Left lung (tissue), 10 donors: Measurements from ENCODE around the gene SIRPA. TPM values are rescaled to one million over a fixed set of nuclear protein-coding genes. Genes with fewer than 3 reads are reported as not detected.

Experiments
- ATAC-seq: fragments of 200-7000 bp; cut with Tn5 transposase; one replicate; pipeline ENCODE4 v1.9.1; 2020; ENCODE audit warnings: moderate library complexity
- DNase-seq, 4 donors: peaks; one replicate each; pipeline ENCODE4 v3.0.0-alpha.2; 2013 to 2020
- H3K27ac ChIP-seq, 2 donors: fragments of 200-600 bp; sonication (generic) in 1 of 2; one replicate each; pipeline versions ENCODE4 v1.5.0 to v1.8.0; 2020 to 2021
- H3K27me3 ChIP-seq, 2 donors: fragments of 200-600 bp; sonication (generic) in 1 of 2; one replicate each; pipeline versions ENCODE4 v1.5.0 to v1.8.0; 2020 to 2021
- H3K36me3 ChIP-seq, 2 donors: fragments of 200-600 bp; sonication (generic) in 1 of 2; one replicate each; pipeline versions ENCODE4 v1.5.0 to v1.8.0; 2020 to 2021
- H3K4me1 ChIP-seq, 2 donors: fragments of 200-600 bp; one replicate each; pipeline ENCODE4 v1.8.0; 2021
- H3K4me3 ChIP-seq, 2 donors: fragments of 200-600 bp; sonication (generic) in 1 of 2; one replicate each; pipeline versions ENCODE4 v1.5.0 to v1.8.0; 2020 to 2021; ENCODE audit warnings: mild to moderate bottlenecking in 1 of 2
- H3K9me3 ChIP-seq, 2 donors: fragments of 200-600 bp; sonication (generic) in 1 of 2; one replicate each; pipeline versions ENCODE4 v1.5.0 to v1.8.0; 2020 to 2021
- CTCF ChIP-seq, 2 donors: fragments of 200-600 bp; sonication (generic) in 1 of 2; IDR thresholded peaks; one replicate each; pipeline versions ENCODE4 v1.5.0 to v1.8.0; 2021; ENCODE audit warnings: antibody characterized with exemption in 2 of 2
- intact Hi-C, 2 donors: fragments of 100-400 bp; cut with DNase I; formaldehyde crosslinking; loops; one replicate each; pipeline versions ENCODE4 v1.11.2 to v1.14.2; 2022
- polyA plus RNA-seq, 6 donors: library from polyadenylated mRNA; unstranded; fragments of 120-200 nt; gene quantifications; one replicate each; pipeline ENCODE4 v1.2.1, GENCODE V29; 2013; ENCODE audit not compliant: insufficient read length in 6 of 6
- total RNA-seq, 2 donors: library from RNA; stranded (reverse); fragmentation: NEBNext Ultra II Directional; extraction: Animal tissue kit (Norgen Biotek cat#: 25700); gene quantifications; one replicate each; pipeline ENCODE4 v1.2.1, GENCODE V29; 2021
- donor health status: DM: no; HTN: yes; CAD: no.
- donor health status: DM: no; HTN: no; CAD: no.

SIRPA gene
- total and polyA plus RNA-seq, 8 donors = 9.8 to 102 (median 12.4) TPM

GRCh38 chr20:1930165-1930564, 35.0 kb downstream of the SIRPA start:
- Histone ChIP-seq H3K36me3 (peaks cover 0 to 75% of the 10 kb centered on the region in 2 donors), H3K27me3 (peaks cover 0 to 68% of the 10 kb centered on the region in 2 donors), H3K4me1 (peaks cover 0 to 33% of the 10 kb centered on the region in 2 donors), H3K4me3 (no peak overlapping the region), H3K9me3 (no peaks in the 10 kb centered on the region), H3K27ac (no peak overlapping the region)
- intact Hi-C loops = no loop called here
- no peak for TF ChIP-seq CTCF (IDR thresholded peaks at IDR 0.05)
- no peak for DNase-seq
- ATAC-seq = no peak

- Histone ChIP-seq H3K9me3 (no peaks in the 10 kb centered on the region), H3K36me3 (peaks cover 0 to 74% of the 10 kb centered on the region in 2 donors), H3K4me1 (peaks cover 0 to 39% of the 10 kb centered on the region in 2 donors), H3K27me3 (peaks cover 0 to 75% of the 10 kb centered on the region in 2 donors), H3K27ac (no peak overlapping the region), H3K4me3 (no peak overlapping the region)
- intact Hi-C loops = no loop called here
- DNase-seq (no peak), ATAC-seq (no peak)
- no peak for TF ChIP-seq CTCF (IDR thresholded peaks at IDR 0.05)
Measured at GRCh38 chr20:1931830-1932229, 36.6 kb downstream of the SIRPA start.

GRCh38 chr20:1932971-1933370, 37.8 kb downstream of the SIRPA start:
- no peak for TF ChIP-seq CTCF (IDR thresholded peaks at IDR 0.05)
- H3K9me3 ChIP-seq = no peaks in the 10 kb centered on the region
- DNase-seq = no peak
- H3K27me3 ChIP-seq = peaks cover 0 to 68% of the 10 kb centered on the region in 2 donors
- intact Hi-C loops = no loop called here
- peak overlapping the region; percentile 6 to 26 for H3K27ac ChIP-seq
- H3K4me1 ChIP-seq = peaks cover 0 to 38% of the 10 kb centered on the region in 2 donors
- no peak for ATAC-seq
- no peak overlapping the region for H3K4me3 ChIP-seq
- H3K36me3 ChIP-seq = peaks cover 0 to 73% of the 10 kb centered on the region in 2 donors

GRCh38 chr20:1933465-1933870, 38.3 kb downstream of the SIRPA start:
- no peak for TF ChIP-seq CTCF (IDR thresholded peaks at IDR 0.05)
- intact Hi-C loops = no loop called here
- peak; percentile 41 for ATAC-seq

GRCh38 chr20:1934156-1934555, 38.9 kb downstream of the SIRPA start:
- ATAC-seq (peak; percentile 51), DNase-seq (no peak)
- Histone ChIP-seq H3K27me3 (peaks cover 0 to 58% of the 10 kb centered on the region in 2 donors), H3K4me3 (no peak overlapping the region), H3K9me3 (no peaks in the 10 kb centered on the region), H3K36me3 (peaks cover 0 to 73% of the 10 kb centered on the region in 2 donors), H3K4me1 (peaks cover 0 to 50% of the 10 kb centered on the region in 2 donors), H3K27ac (peak overlapping the region in 1 of 2 donors; percentile 35)
- TF ChIP-seq CTCF (IDR thresholded peaks at IDR 0.05) = no peak
- intact Hi-C loops = no loop called here

More at GRCh38 chr20:1933465-1933870, 38.3 kb downstream of the SIRPA start:
- Histone ChIP-seq H3K36me3 (peaks cover 0 to 73% of the 10 kb centered on the region in 2 donors), H3K27ac (peak overlapping the region; percentile 6 to 26), H3K27me3 (peaks cover 0 to 64% of the 10 kb centered on the region in 2 donors), H3K4me3 (no peak overlapping the region), H3K9me3 (no peaks in the 10 kb centered on the region), H3K4me1 (peaks cover 0 to 43% of the 10 kb centered on the region in 2 donors)
- peak in 1 of 4 donors; percentile 50 for DNase-seq
